SK-N-SH treated with all-trans-retinoic acid at 6 μM for 48 hours (cell line): Measurements from ENCODE around the gene WBP2.

ENCODE experiments used
- ATAC-seq: fragments of 200-7000 bp; cut with Tn5 transposase; 3 replicates; pipeline ENCODE4 v1.9.1; 2020; ENCODE audit warnings: mild to moderate bottlenecking, moderate library complexity
- ARNTL ChIP-seq: fragments of 450-650 bp; formaldehyde crosslinking; IDR thresholded peaks from 2 replicates; pipeline ENCODE4 v1.5.0; 2020; ENCODE audit warnings: low read depth, mild to moderate bottlenecking, moderate library complexity, borderline replicate concordance
- BACH2 ChIP-seq: fragments of 250-450 bp; sonication (Bioruptor Pico); IDR thresholded peaks from 2 replicates; pipeline ENCODE4 v1.9.0; 2021; ENCODE audit warnings: mild to moderate bottlenecking, borderline replicate concordance
- CSDC2 ChIP-seq: fragments of 250-450 bp; sonication (Bioruptor Pico); IDR thresholded peaks from 2 replicates; pipeline ENCODE4 v1.5.0; 2020; ENCODE audit warnings: mild to moderate bottlenecking, moderate library complexity
- ESRRG ChIP-seq: fragments of 250-450 bp; sonication (Bioruptor Pico); IDR thresholded peaks from 2 replicates; pipeline ENCODE4 v1.6.1; 2021; ENCODE audit warnings: mild to moderate bottlenecking
- GLIS3 ChIP-seq: fragments of 250-450 bp; sonication (Bioruptor Pico); IDR thresholded peaks from 2 replicates; pipeline ENCODE4 v1.5.0; 2020; ENCODE audit warnings: mild to moderate bottlenecking, moderate library complexity
- ISL1 ChIP-seq: fragments of 250-450 bp; sonication (Bioruptor Pico); IDR thresholded peaks from 2 replicates; pipeline ENCODE4 v2.1.2; 2022; ENCODE audit warnings: mild to moderate bottlenecking, moderate library complexity
- OSR1 ChIP-seq: fragments of 250-450 bp; sonication (Bioruptor Pico); IDR thresholded peaks from 2 replicates; pipeline ENCODE4 v1.8.0; 2022; ENCODE audit warnings: moderate library complexity, mild to moderate bottlenecking, inconsistent platforms
- PPARA ChIP-seq: fragments of 250-450 bp; sonication (Bioruptor Pico); IDR thresholded peaks from 2 replicates; pipeline ENCODE4 v1.5.0; 2020; ENCODE audit warnings: mild to moderate bottlenecking, borderline replicate concordance
- RARB ChIP-seq: fragments of 250-450 bp; sonication (Bioruptor Pico); IDR thresholded peaks from 2 replicates; pipeline ENCODE4 v1.8.0; 2021; ENCODE audit warnings: mild to moderate bottlenecking, moderate library complexity
- SNAI2 ChIP-seq: fragments of 250-450 bp; sonication (Bioruptor Pico); IDR thresholded peaks from 2 replicates; pipeline ENCODE4 v1.5.0; 2020; ENCODE audit warnings: mild to moderate bottlenecking, moderate library complexity
- TCF4 ChIP-seq: fragments of 250-450 bp; sonication (Bioruptor Pico); IDR thresholded peaks from 2 replicates; pipeline ENCODE4 v1.8.0; 2021; ENCODE audit warnings: mild to moderate bottlenecking, moderate library complexity, borderline replicate concordance
- TOX ChIP-seq: fragments of 250-450 bp; sonication (Bioruptor Pico); IDR thresholded peaks from 2 replicates; pipeline ENCODE4 v1.8.0; 2021; ENCODE audit warnings: mild to moderate bottlenecking, moderate library complexity, borderline replicate concordance
- ZC3H10 ChIP-seq: fragments of 250-450 bp; sonication (Bioruptor Pico); IDR thresholded peaks from 2 replicates; pipeline ENCODE4 v1.5.1; 2021; ENCODE audit warnings: mild to moderate bottlenecking, moderate library complexity
- ZFP3 ChIP-seq: fragments of 250-450 bp; sonication (Bioruptor Pico); IDR thresholded peaks from 2 replicates; pipeline ENCODE4 v1.5.0; 2020; ENCODE audit warnings: mild to moderate bottlenecking, moderate library complexity
- ZFP30 ChIP-seq: fragments of 450-650 bp; formaldehyde crosslinking; IDR thresholded peaks from 2 replicates; pipeline ENCODE4 v1.5.0; 2022; ENCODE audit warnings: mild to moderate bottlenecking, moderate library complexity
- ZNF565 ChIP-seq: fragments of 450-650 bp; formaldehyde crosslinking; conservative IDR thresholded peaks from 2 replicates; pipeline ENCODE4 v1.5.0; 2020; ENCODE audit warnings: low read depth, mild to moderate bottlenecking, moderate library complexity
- ZNF70 ChIP-seq: fragments of 450-650 bp; formaldehyde crosslinking; IDR thresholded peaks from 2 replicates; pipeline ENCODE4 v1.5.0; 2020; ENCODE audit warnings: mild to moderate bottlenecking, moderate library complexity
- ZNF8 ChIP-seq: fragments of 450-650 bp; formaldehyde crosslinking; IDR thresholded peaks from 2 replicates; pipeline ENCODE4 v1.5.0; 2020; ENCODE audit warnings: mild to moderate bottlenecking, moderate library complexity
- TF ChIP-seq, protein P1 (sequence below): fragments of 250-450 bp; sonication (Bioruptor Pico); IDR thresholded peaks from 2 replicates; pipeline ENCODE4 v1.8.0; 2020; ENCODE audit warnings: mild to moderate bottlenecking, moderate library complexity, borderline replicate concordance
- TF ChIP-seq, protein P2 (sequence below): fragments of 250-450 bp; sonication (Bioruptor Pico); IDR thresholded peaks from 2 replicates; pipeline ENCODE4 v1.5.1; 2021; ENCODE audit warnings: mild to moderate bottlenecking, moderate library complexity
- TF ChIP-seq, protein P3 (sequence below): fragments of 250-450 bp; sonication (Bioruptor Pico); IDR thresholded peaks from 2 replicates; pipeline ENCODE4 v1.5.0; 2020; ENCODE audit warnings: mild to moderate bottlenecking, moderate library complexity

WBP2 gene

DNA sequence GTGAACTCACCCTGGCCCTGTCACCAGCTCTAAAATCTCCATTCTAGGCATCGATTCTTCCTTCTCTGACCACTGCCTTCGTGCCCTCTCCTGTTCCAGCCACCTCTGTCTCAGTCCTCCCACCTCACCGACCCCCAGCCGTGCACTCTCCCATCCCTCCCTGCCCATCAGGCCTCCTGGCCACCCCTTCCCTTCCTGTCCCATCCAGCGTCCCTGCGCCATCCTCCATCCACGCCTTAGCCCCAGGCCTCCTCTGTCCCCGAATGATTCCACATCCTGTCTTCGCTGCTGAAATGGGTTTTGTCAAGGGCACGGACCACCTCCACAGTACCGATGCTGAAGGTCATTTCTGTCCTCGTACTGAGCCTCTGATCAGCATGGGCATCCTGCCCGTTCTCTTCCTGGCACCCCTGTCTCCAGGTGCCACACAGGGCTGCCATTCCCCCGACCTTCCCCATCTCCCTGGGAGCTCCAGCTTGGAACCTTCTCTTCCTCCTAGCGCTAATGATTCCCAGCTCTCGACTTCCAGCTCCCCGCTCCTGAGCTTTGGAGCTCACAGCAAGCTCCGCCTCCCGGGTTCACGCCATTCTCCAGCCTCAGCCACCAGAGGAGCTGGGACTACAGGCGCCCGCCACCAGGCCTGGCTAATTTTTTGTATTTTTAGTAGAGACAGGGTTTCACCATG is 39.1 kb upstream of the WBP2 start (continued):
- TF ChIP-seq, protein P1, sequence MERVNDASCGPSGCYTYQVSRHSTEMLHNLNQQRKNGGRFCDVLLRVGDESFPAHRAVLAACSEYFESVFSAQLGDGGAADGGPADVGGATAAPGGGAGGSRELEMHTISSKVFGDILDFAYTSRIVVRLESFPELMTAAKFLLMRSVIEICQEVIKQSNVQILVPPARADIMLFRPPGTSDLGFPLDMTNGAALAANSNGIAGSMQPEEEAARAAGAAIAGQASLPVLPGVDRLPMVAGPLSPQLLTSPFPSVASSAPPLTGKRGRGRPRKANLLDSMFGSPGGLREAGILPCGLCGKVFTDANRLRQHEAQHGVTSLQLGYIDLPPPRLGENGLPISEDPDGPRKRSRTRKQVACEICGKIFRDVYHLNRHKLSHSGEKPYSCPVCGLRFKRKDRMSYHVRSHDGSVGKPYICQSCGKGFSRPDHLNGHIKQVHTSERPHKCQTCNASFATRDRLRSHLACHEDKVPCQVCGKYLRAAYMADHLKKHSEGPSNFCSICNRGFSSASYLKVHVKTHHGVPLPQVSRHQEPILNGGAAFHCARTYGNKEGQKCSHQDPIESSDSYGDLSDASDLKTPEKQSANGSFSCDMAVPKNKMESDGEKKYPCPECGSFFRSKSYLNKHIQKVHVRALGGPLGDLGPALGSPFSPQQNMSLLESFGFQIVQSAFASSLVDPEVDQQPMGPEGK (CRISPR knock-in tag), result no peak
- no peak for TF ChIP-seq SNAI2 (CRISPR knock-in tag)
- TF ChIP-seq ISL1 (CRISPR knock-in tag), result no peak

DNA sequence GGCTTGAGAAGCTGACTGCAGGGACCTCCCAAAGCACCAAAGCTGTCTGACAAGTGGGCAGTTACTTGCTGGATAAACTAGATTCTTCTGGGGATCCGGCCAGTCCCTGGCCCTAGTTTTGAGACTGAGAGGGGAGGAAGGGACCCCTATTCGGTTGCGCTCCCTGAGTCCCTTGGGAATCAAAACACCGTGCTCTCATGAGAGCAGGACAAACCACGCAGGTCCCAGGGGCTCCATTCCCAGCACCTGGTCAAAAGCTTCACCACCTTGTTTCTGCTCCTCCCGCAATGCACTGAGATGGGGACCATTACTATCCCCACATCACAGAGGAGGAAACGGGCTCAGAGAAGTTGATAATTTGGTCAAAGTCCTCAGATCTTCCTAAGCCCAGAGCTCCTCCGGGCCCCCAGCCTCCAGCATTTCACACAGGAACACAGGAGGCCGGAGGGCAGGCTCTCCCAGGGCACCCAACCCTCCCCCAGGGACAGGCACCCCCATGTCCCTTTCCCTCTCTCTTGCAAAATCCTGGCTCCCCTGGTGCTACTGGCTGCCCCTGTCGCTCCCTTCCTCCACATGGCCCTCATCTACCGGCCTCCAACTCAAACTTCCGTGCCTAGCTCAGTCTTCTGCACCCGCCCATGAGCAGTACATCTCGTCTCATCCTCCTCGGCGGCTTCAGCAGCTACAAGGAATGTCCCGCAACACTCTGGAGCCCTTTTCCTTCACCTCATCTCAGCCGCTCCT is 38.3 kb upstream of the WBP2 start:
- TF ChIP-seq ZFP3 (CRISPR knock-in tag) (no peak), CSDC2 (CRISPR knock-in tag) (no peak), ZNF70 (no peak), TOX (CRISPR knock-in tag) (no peak), ESRRG (CRISPR knock-in tag) (no peak), ZNF565 (CRISPR knock-in tag) (no peak), RARB (CRISPR knock-in tag) (no peak)
- ATAC-seq, result no peak

DNA sequence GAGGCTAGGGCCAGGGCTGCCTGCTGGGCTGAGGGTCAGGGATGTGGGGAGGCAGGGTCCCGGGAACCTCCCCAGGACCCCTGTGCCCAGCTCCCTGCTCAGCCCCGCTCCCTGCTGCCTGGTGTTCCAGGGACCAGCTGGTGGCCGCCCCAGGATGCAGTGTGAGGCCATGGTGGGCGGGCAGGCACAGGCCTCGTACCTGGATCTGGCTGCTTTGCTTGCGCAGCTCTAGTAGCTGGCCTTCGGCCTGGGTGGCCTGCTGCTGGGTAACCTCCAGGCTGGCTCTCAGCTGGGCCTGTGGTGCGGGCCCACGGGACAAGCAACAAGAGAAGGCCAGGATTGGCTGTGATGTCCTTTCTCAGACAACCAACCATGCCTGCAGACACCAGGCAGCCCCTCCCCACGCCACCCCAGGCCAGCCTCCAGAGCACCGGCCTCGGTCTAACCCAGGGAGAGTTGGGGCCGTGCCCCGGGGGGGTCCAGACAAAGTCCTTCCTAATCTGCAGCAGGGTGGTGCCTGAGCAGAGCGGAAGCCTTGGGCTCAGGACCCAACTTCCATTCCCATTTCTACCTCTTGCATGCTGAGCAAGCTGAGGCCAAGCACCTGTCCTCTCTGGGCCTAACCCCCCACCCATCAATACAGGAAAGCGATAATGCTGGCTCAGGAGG is 37.6 kb upstream of the WBP2 start:
- ATAC-seq, result no peak
- TF ChIP-seq ZNF565 (CRISPR knock-in tag), result no peak
- no peak for TF ChIP-seq BACH2 (CRISPR knock-in tag)
- no peak for TF ChIP-seq ZFP3 (CRISPR knock-in tag)
- TF ChIP-seq, protein P2, sequence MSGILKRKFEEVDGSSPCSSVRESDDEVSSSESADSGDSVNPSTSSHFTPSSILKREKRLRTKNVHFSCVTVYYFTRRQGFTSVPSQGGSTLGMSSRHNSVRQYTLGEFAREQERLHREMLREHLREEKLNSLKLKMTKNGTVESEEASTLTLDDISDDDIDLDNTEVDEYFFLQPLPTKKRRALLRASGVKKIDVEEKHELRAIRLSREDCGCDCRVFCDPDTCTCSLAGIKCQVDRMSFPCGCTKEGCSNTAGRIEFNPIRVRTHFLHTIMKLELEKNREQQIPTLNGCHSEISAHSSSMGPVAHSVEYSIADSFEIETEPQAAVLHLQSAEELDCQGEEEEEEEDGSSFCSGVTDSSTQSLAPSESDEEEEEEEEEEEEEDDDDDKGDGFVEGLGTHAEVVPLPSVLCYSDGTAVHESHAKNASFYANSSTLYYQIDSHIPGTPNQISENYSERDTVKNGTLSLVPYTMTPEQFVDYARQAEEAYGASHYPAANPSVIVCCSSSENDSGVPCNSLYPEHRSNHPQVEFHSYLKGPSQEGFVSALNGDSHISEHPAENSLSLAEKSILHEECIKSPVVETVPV, result no peak
- TF ChIP-seq TCF4 (CRISPR knock-in tag), result no peak
- no peak for TF ChIP-seq GLIS3 (CRISPR knock-in tag)
- TF ChIP-seq ARNTL, result no peak
- TF ChIP-seq OSR1, result no peak
- TF ChIP-seq ZC3H10, result no peak
- TF ChIP-seq ZNF70, result no peak
- TF ChIP-seq SNAI2 (CRISPR knock-in tag), result no peak
- TF ChIP-seq ZNF8 (CRISPR knock-in tag), result no peak
- TF ChIP-seq ZFP30 (CRISPR knock-in tag), result no peak
- TF ChIP-seq, protein P3, sequence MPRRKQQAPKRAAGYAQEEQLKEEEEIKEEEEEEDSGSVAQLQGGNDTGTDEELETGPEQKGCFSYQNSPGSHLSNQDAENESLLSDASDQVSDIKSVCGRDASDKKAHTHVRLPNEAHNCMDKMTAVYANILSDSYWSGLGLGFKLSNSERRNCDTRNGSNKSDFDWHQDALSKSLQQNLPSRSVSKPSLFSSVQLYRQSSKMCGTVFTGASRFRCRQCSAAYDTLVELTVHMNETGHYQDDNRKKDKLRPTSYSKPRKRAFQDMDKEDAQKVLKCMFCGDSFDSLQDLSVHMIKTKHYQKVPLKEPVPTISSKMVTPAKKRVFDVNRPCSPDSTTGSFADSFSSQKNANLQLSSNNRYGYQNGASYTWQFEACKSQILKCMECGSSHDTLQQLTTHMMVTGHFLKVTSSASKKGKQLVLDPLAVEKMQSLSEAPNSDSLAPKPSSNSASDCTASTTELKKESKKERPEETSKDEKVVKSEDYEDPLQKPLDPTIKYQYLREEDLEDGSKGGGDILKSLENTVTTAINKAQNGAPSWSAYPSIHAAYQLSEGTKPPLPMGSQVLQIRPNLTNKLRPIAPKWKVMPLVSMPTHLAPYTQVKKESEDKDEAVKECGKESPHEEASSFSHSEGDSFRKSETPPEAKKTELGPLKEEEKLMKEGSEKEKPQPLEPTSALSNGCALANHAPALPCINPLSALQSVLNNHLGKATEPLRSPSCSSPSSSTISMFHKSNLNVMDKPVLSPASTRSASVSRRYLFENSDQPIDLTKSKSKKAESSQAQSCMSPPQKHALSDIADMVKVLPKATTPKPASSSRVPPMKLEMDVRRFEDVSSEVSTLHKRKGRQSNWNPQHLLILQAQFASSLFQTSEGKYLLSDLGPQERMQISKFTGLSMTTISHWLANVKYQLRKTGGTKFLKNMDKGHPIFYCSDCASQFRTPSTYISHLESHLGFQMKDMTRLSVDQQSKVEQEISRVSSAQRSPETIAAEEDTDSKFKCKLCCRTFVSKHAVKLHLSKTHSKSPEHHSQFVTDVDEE (CRISPR knock-in tag), result no peak
- no peak for TF ChIP-seq RARB (CRISPR knock-in tag)
- TF ChIP-seq PPARA, result no peak
- TF ChIP-seq ESRRG (CRISPR knock-in tag), result no peak
